Glomerular endothelial cell (primary cell): ENCODE results near the gene MTERF2. TPM values are rescaled to one million over a fixed set of nuclear protein-coding genes. Genes with fewer than 3 reads are reported as not detected.
A peak's percentile ranks its signal among the peaks of the same experiment; 100 is the strongest.
"Not testable (repeated sequence)": the region's sequence is repeated elsewhere in the genome, so short reads cannot be mapped to it uniquely, and the experiment has no call there.

Experiments used
- DNase-seq: peaks from one replicate; pipeline ENCODE4 v3.0.0-alpha.2; 2011; ENCODE audit warnings: low read depth, low spot score; ENCODE audit errors: extremely low read depth
- total RNA-seq: library from RNA; depleted of rRNA; stranded (reverse); fragments of >200 nt; gene quantifications from 2 replicates; pipeline ENCODE4 v1.2.3, GENCODE V29; 2015

MTERF2 gene
- total RNA-seq, result 4.5 and 11.1 TPM in 2 replicates

GRCh38 chr12:106986625-106987389 is at the start of gene MTERF2:
Gene MTERF2 (minus strand): TSS chr12:106987146. CDS start chr12:106978714, 8,432 bp downstream.
- peak; percentile 61 for DNase-seq

GRCh38 chr12:107035733-107036132 is 48.8 kb upstream of the MTERF2 start:
- DNase-seq, result no peak

- DNase-seq, result no peak
These were observed 47.1 kb upstream of the MTERF2 start for GRCh38 chr12:107033758-107034739.

- no peak for DNase-seq
These were observed 45.3 kb upstream of the MTERF2 start for GRCh38 chr12:107032266-107032665.

GRCh38 chr12:107031061-107031460 is 44.1 kb upstream of the MTERF2 start:
- DNase-seq, result no peak

GRCh38 chr12:107029081-107029480 is 42.1 kb upstream of the MTERF2 start:
- no peak for DNase-seq

- peak; percentile 90 for DNase-seq
These were observed 40.7 kb upstream of the MTERF2 start for GRCh38 chr12:107027636-107028053.

- peak; percentile 7 for DNase-seq
These were observed 40.1 kb upstream of the MTERF2 start for GRCh38 chr12:107026806-107027635.

GRCh38 chr12:107026356-107026755 is 39.4 kb upstream of the MTERF2 start:
- not testable (repeated sequence) for DNase-seq

GRCh38 chr12:107025671-107026070 is 38.7 kb upstream of the MTERF2 start:
- DNase-seq, result no peak

- DNase-seq, result no peak
These were observed 32.6 kb upstream of the MTERF2 start for GRCh38 chr12:107019546-107019945.

GRCh38 chr12:107017042-107017441 is 30.1 kb upstream of the MTERF2 start:
- no peak for DNase-seq

- DNase-seq, result no peak
These were observed 27.1 kb upstream of the MTERF2 start for GRCh38 chr12:107014055-107014454.

GRCh38 chr12:107012736-107013425 is 25.9 kb upstream of the MTERF2 start:
- no peak for DNase-seq

- DNase-seq, result no peak
These were observed 24.6 kb upstream of the MTERF2 start for GRCh38 chr12:107011519-107011918.

- no peak for DNase-seq
These were observed 20.5 kb upstream of the MTERF2 start for GRCh38 chr12:107007411-107007810.

- not testable (repeated sequence) for DNase-seq
These were observed 15.7 kb upstream of the MTERF2 start for GRCh38 chr12:107002665-107003064.

GRCh38 chr12:106999446-106999845 is 12.5 kb upstream of the MTERF2 start:
- DNase-seq, result no peak

GRCh38 chr12:106997916-106998315 is 11.0 kb upstream of the MTERF2 start:
- DNase-seq, result no peak

GRCh38 chr12:106996102-106996501 is 9.2 kb upstream of the MTERF2 start:
- DNase-seq, result not testable (repeated sequence)
